Skeletal muscle satellite cell (primary cell): ENCODE data around the gene COL17A1.

ENCODE experiments used
- H3K27me3 ChIP-seq: 2 replicates; pipeline ENCODE4 v1.7.0; 2013; ENCODE audit warnings: low read length; ENCODE audit not compliant: control insufficient read depth, insufficient read depth
- H3K36me3 ChIP-seq: 2 replicates; pipeline ENCODE4 v1.7.0; 2013; ENCODE audit warnings: mild to moderate bottlenecking, control low read depth, low read length; ENCODE audit not compliant: insufficient read depth
- H3K4me1 ChIP-seq: 2 replicates; pipeline ENCODE4 v1.7.0; 2013; ENCODE audit warnings: low read length; ENCODE audit not compliant: control insufficient read depth, insufficient read depth
- H3K4me2 ChIP-seq: 2 replicates; pipeline ENCODE4 v1.7.0; 2013; ENCODE audit warnings: mild to moderate bottlenecking, low read length
- H3K4me3 ChIP-seq: 2 replicates; pipeline ENCODE4 v1.7.0; 2013; ENCODE audit warnings: low read length
- H3K9ac ChIP-seq: 2 replicates; pipeline ENCODE4 v1.7.0; 2013; ENCODE audit warnings: mild to moderate bottlenecking, low read depth, low read length, moderate library complexity
- H3K9me3 ChIP-seq: replicated peaks from 2 replicates; pipeline ENCODE4 v1.7.0; 2013; ENCODE audit warnings: mild to moderate bottlenecking, control low read depth, low read length

Gene COL17A1

GRCh38 chr10:104036518-104037260 is 49.0 kb downstream of the COL17A1 start:
- H3K27me3 ChIP-seq, result no peaks in the 10 kb centered on the region
- no peaks in the 10 kb centered on the region for H3K9me3 ChIP-seq
- peaks cover 13% of the 10 kb centered on the region for H3K36me3 ChIP-seq
- H3K4me2 ChIP-seq, result no peak overlapping the region
- H3K4me1 ChIP-seq, result no peaks in the 10 kb centered on the region
- no peak overlapping the region for H3K9ac ChIP-seq
- no peak overlapping the region for H3K4me3 ChIP-seq

- H3K9me3 ChIP-seq, result no peaks in the 10 kb centered on the region
- no peak overlapping the region for H3K9ac ChIP-seq
- peaks cover 15% of the 10 kb centered on the region for H3K36me3 ChIP-seq
- no peak overlapping the region for H3K4me2 ChIP-seq
- no peaks in the 10 kb centered on the region for H3K4me1 ChIP-seq
- H3K4me3 ChIP-seq, result no peak overlapping the region
- H3K27me3 ChIP-seq, result no peaks in the 10 kb centered on the region
These were observed 49.7 kb downstream of the COL17A1 start for GRCh38 chr10:104036069-104036384.

DNA sequence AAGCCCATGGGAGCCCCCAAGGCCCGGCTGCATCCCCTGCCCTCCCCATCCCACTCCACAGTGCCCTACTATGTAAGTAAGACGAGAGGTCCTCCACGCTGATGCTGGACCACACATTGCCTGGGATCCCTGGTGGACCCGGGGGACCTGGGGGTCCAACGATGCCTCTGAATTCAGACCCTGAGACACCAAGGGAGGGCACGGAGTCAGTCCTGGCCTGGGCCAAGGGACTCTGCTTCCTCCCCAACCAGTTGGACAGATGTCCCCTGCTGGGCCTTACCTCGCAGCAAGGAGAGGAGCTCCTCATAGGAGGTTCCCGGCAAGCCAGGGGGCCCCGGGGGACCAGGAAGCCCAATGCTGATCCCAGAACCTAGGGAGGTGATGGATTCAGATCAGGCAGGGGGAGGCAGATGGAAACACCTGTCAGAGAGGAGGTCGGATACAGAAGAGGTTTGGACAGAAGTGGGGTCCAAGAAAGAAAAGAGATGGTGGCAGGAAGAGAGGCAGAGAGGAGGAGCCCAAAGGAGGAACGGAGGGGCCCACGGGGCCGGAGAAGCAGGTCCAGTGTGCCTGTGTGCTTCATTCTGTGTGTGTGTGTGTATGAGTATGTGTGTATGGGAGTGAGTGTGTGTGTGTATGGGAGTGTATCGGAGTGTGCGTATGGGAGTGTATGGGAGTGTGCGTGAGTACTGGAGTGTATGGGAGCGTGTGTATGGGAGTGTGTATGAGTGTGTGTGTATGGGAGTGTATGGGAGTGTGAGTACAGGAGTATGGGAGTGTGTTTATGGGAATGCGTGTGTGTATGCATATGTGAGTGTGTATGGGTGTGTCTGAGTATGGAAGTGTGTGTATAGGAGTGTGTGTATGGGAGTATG is 50.2 kb downstream of the COL17A1 start:
- Histone ChIP-seq H3K9ac (no peak overlapping the region), H3K36me3 (peaks cover 15% of the 10 kb centered on the region), H3K4me2 (no peak overlapping the region), H3K9me3 (no peaks in the 10 kb centered on the region), H3K4me1 (no peaks in the 10 kb centered on the region), H3K27me3 (no peaks in the 10 kb centered on the region), H3K4me3 (no peak overlapping the region)

GRCh38 chr10:104034401-104035193 is 51.1 kb downstream of the COL17A1 start:
- Histone ChIP-seq H3K4me1 (no peaks in the 10 kb centered on the region), H3K27me3 (no peaks in the 10 kb centered on the region), H3K4me2 (no peak overlapping the region), H3K36me3 (peaks cover 15% of the 10 kb centered on the region), H3K4me3 (no peak overlapping the region), H3K9ac (no peak overlapping the region), H3K9me3 (no peaks in the 10 kb centered on the region)

- H3K4me3 ChIP-seq, result no peak overlapping the region
- no peak overlapping the region for H3K9ac ChIP-seq
- H3K9me3 ChIP-seq, result no peaks in the 10 kb centered on the region
- H3K36me3 ChIP-seq, result peaks cover 15% of the 10 kb centered on the region
- H3K4me2 ChIP-seq, result no peak overlapping the region
- H3K4me1 ChIP-seq, result no peaks in the 10 kb centered on the region
- no peaks in the 10 kb centered on the region for H3K27me3 ChIP-seq
These were observed 51.7 kb downstream of the COL17A1 start for GRCh38 chr10:104033966-104034365.

GRCh38 chr10:104033401-104033930 is 52.2 kb downstream of the COL17A1 start:
- H3K9me3 ChIP-seq, result no peaks in the 10 kb centered on the region
- H3K36me3 ChIP-seq, result peaks cover 15% of the 10 kb centered on the region
- H3K4me2 ChIP-seq, result no peak overlapping the region
- H3K4me3 ChIP-seq, result no peak overlapping the region
- no peaks in the 10 kb centered on the region for H3K4me1 ChIP-seq
- no peaks in the 10 kb centered on the region for H3K27me3 ChIP-seq
- no peak overlapping the region for H3K9ac ChIP-seq

- no peaks in the 10 kb centered on the region for H3K4me1 ChIP-seq
These were observed 53.4 kb downstream of the COL17A1 start for GRCh38 chr10:104032144-104032775.

GRCh38 chr10:104031631-104032030 is 54.0 kb downstream of the COL17A1 start:
- Histone ChIP-seq H3K4me3 (no peak overlapping the region), H3K4me2 (no peak overlapping the region), H3K4me1 (no peaks in the 10 kb centered on the region), H3K9me3 (no peaks in the 10 kb centered on the region), H3K27me3 (no peaks in the 10 kb centered on the region), H3K9ac (no peak overlapping the region), H3K36me3 (peaks cover 19% of the 10 kb centered on the region)

More at GRCh38 chr10:104032144-104032775, 53.4 kb downstream of the COL17A1 start:
- Histone ChIP-seq H3K4me3 (no peak overlapping the region), H3K9me3 (no peaks in the 10 kb centered on the region), H3K27me3 (no peaks in the 10 kb centered on the region), H3K9ac (no peak overlapping the region), H3K4me2 (no peak overlapping the region), H3K36me3 (peaks cover 19% of the 10 kb centered on the region)

DNA sequence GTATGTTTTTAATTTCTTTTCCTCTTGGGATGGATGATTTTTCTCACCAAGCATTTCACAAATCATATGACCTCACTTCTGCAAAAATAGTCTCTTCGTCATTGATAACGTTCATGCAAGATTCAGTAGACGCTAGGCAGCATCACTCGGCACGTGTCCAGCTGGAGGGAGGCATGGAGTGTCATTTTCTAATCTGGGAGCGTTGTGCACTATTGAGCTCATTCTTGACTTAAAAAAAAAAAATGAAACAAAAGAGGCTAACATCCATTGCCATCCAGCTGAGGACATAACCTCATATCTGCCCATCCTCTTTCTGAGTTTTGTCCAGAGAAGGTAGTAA is 56.2 kb downstream of the COL17A1 start:
- H3K9ac ChIP-seq, result no peak overlapping the region
- H3K4me2 ChIP-seq, result no peak overlapping the region
- H3K27me3 ChIP-seq, result no peaks in the 10 kb centered on the region
- no peaks in the 10 kb centered on the region for H3K9me3 ChIP-seq
- no peaks in the 10 kb centered on the region for H3K4me1 ChIP-seq
- H3K36me3 ChIP-seq, result peaks cover 36% of the 10 kb centered on the region
- H3K4me3 ChIP-seq, result no peak overlapping the region

DNA sequence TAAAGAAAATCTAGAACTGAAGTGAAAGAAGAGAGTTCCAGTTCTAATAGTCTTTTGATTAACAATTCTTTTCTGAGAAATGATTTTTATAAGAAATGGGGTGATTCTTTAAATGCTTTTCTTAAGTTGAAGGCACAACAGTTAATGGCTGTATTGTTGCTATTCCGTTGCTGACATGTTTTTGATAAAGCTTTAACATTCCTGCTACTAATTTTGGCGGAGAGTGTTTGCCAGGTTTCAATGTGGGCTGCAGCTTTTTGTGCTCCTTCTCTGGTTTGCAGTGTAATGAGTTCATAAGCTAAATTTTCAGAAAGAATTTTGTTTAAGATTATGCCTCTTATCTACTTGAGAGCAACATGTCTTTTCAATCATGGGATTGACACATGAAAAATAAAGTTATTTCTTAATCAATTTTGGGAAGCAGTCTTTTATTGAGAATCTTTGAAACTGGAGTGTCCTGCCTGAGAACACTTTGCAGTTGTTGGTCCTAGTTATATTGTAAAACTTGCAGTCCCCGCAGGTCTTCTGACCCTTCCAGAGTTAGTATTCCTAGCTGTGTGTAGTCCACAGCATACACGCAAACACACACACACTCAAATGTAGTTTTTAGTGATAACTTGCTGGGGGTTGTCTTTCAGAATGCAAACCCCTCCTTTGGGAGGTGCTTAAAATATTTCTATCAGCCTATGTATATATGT is 56.7 kb downstream of the COL17A1 start:
- Histone ChIP-seq H3K27me3 (no peaks in the 10 kb centered on the region), H3K4me1 (no peaks in the 10 kb centered on the region), H3K9me3 (no peaks in the 10 kb centered on the region), H3K4me2 (no peak overlapping the region), H3K4me3 (no peak overlapping the region), H3K9ac (no peak overlapping the region), H3K36me3 (peaks cover 41% of the 10 kb centered on the region)
